GM12878 (cell line): ENCODE measurements around the gene BCR.

Source experiments
- EZH2 ChIP-seq: IDR thresholded peaks from 2 replicates; pipeline ENCODE4 v1.6.1; 2012; ENCODE audit warnings: low read depth, mild to moderate bottlenecking, control low read depth, inconsistent platforms, low read length, borderline replicate concordance; ENCODE audit not compliant: control insufficient read depth
- MXI1 ChIP-seq: fragments of 150-350 bp; IDR thresholded peaks from 2 replicates; pipeline ENCODE4 v1.6.1; 2011; ENCODE audit warnings: low read depth, mild to moderate bottlenecking, inconsistent platforms, low read length, improper control_type of control experiment
- POLR2AphosphoS5 ChIP-seq: IDR thresholded peaks from 2 replicates; pipeline ENCODE4 v1.6.1; 2011; ENCODE audit warnings: mild to moderate bottlenecking, low read length, inconsistent platforms
- SPI1 ChIP-seq: IDR thresholded peaks from 2 replicates; pipeline ENCODE4 v1.6.1; 2011; ENCODE audit warnings: low read depth, mild to moderate bottlenecking, low read length, moderate library complexity, borderline replicate concordance; ENCODE audit not compliant: insufficient read depth
- TAF1 ChIP-seq: IDR thresholded peaks from 2 replicates; pipeline ENCODE4 v1.6.1; 2011; ENCODE audit warnings: mild to moderate bottlenecking, low read depth, low read length, borderline replicate concordance
- YBX1 ChIP-seq: fragments of 450-650 bp; IDR thresholded peaks from 2 replicates; pipeline ENCODE4 v1.6.1; 2016; ENCODE audit warnings: antibody characterized with exemption
- TF ChIP-seq, protein P1 (sequence below): fragments of 450-650 bp; IDR thresholded peaks from 2 replicates; pipeline ENCODE4 v1.6.1; 2016; ENCODE audit warnings: mild to moderate bottlenecking, moderate library complexity, borderline replicate concordance

DNA sequence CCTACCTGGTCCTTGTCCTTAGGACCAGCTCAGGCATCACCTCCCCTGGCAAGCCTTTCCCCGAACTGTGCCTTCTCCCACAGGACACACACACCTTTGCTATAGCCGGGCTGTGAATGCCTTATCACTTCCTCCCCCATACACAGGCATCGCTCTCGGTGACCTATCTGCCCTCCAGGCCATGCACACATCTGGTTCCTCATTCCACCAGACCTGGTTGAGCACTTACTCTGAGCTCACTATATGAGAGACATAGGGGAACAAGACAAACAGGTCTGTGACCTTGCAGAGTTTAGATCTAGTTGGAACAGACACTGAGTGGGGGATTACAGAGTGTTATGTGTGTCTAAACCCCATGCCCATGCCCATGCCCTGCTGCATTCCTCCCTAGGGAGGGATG, 3.1 kb upstream of the BCR start:
- no peak for TF ChIP-seq TAF1
- TF ChIP-seq, protein P1, sequence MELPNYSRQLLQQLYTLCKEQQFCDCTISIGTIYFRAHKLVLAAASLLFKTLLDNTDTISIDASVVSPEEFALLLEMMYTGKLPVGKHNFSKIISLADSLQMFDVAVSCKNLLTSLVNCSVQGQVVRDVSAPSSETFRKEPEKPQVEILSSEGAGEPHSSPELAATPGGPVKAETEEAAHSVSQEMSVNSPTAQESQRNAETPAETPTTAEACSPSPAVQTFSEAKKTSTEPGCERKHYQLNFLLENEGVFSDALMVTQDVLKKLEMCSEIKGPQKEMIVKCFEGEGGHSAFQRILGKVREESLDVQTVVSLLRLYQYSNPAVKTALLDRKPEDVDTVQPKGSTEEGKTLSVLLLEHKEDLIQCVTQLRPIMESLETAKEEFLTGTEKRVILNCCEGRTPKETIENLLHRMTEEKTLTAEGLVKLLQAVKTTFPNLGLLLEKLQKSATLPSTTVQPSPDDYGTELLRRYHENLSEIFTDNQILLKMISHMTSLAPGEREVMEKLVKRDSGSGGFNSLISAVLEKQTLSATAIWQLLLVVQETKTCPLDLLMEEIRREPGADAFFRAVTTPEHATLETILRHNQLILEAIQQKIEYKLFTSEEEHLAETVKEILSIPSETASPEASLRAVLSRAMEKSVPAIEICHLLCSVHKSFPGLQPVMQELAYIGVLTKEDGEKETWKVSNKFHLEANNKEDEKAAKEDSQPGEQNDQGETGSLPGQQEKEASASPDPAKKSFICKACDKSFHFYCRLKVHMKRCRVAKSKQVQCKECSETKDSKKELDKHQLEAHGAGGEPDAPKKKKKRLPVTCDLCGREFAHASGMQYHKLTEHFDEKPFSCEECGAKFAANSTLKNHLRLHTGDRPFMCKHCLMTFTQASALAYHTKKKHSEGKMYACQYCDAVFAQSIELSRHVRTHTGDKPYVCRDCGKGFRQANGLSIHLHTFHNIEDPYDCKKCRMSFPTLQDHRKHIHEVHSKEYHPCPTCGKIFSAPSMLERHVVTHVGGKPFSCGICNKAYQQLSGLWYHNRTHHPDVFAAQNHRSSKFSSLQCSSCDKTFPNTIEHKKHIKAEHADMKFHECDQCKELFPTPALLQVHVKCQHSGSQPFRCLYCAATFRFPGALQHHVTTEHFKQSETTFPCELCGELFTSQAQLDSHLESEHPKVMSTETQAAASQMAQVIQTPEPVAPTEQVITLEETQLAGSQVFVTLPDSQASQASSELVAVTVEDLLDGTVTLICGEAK = no peak
- no peak for TF ChIP-seq EZH2
- TF ChIP-seq MXI1 = no peak
- no peak for TF ChIP-seq POLR2AphosphoS5
- peak; percentile 61; the same call in 1 of the 2 replicates for TF ChIP-seq SPI1
- no peak for TF ChIP-seq YBX1
